Aorta (tissue), 5 donors: ENCODE measurements around the gene DHRS3. TPM values are rescaled to one million over a fixed set of nuclear protein-coding genes. Genes with fewer than 3 reads are reported as not detected.

Source experiments
- ATAC-seq: fragments of 200-7000 bp; cut with Tn5 transposase; one replicate; pipeline ENCODE4 v1.9.1; 2022; ENCODE audit warnings: moderate library complexity; ENCODE audit not compliant: low FRiP score
- DNase-seq, 2 donors: peaks; one replicate each; pipeline ENCODE4 v3.0.0-alpha.2; 2020
- H3K27ac ChIP-seq, 2 donors: one replicate each; pipeline ENCODE4 v1.5.1; 2013; ENCODE audit warnings: low read length in 2 of 2, mild to moderate bottlenecking in 2 of 2, moderate library complexity in 2 of 2, control low read depth in 1 of 2, inconsistent platforms in 1 of 2, low read depth in 1 of 2
- H3K27me3 ChIP-seq, 2 donors: one replicate each; pipeline ENCODE4 v1.6.1; 2013; ENCODE audit warnings: control low read depth in 1 of 2, low read length in 1 of 2, mild to moderate bottlenecking in 1 of 2, moderate library complexity in 1 of 2; ENCODE audit not compliant: insufficient read depth in 2 of 2, control insufficient read depth in 1 of 2
- H3K36me3 ChIP-seq, 2 donors: one replicate each; pipeline ENCODE4 v1.6.1; 2013; ENCODE audit warnings: control low read depth in 1 of 2, low read length in 1 of 2, mild to moderate bottlenecking in 1 of 2; ENCODE audit not compliant: insufficient read depth in 2 of 2, control insufficient read depth in 1 of 2
- H3K4me1 ChIP-seq, 2 donors: one replicate each; pipeline ENCODE4 v1.6.1; 2013; ENCODE audit warnings: low read length in 2 of 2, control low read depth in 1 of 2, mild to moderate bottlenecking in 1 of 2, moderate library complexity in 1 of 2; ENCODE audit not compliant: insufficient read depth in 2 of 2, control insufficient read depth in 1 of 2
- H3K4me3 ChIP-seq, 2 donors: one replicate each; pipeline ENCODE4 v1.5.1; 2013; ENCODE audit warnings: low read length in 2 of 2, control low read depth in 1 of 2, mild to moderate bottlenecking in 1 of 2
- H3K9me3 ChIP-seq: one replicate; pipeline ENCODE4 v1.6.1; 2013; ENCODE audit warnings: mild to moderate bottlenecking, low read length; ENCODE audit not compliant: control insufficient read depth
- WGBS, 2 donors: extraction: QIAGEN DNeasy Blood & Tissue Kit; methylation state at CpG; one replicate each; pipeline ENCODE4 v1.1.7; 2013; 5-methylcytosine and 5-hydroxymethylcytosine counted together
- intact Hi-C, 2 donors: fragments of 100-400 bp; cut with DNase I; formaldehyde crosslinking; loops; one replicate each; pipeline versions ENCODE4 v1.14.2 to v1.15.0; 2022
- polyA plus RNA-seq, 2 donors: library from polyadenylated mRNA; stranded (reverse); fragments of 200-250 nt; gene quantifications; one replicate each; pipeline ENCODE4 v1.2.3, GENCODE V29; 2013
- total RNA-seq, 2 donors: library from RNA; stranded (reverse); fragmentation: NEBNext Ultra II Directional; extraction: Animal tissue kit (Norgen Biotek cat#: 25700); gene quantifications; one replicate each; pipeline ENCODE4 v1.2.1, GENCODE V29; 2021
- donor health status: healthy with polysubstance abuse.
- donor health status: Bipolar disorder and iron deficiency.
- donor health status: DM: no; HTN: no; CAD: no.
- donor health status: DM: no; HTN: no; CAD: no.
- donor health status: DM: yes; HTN: yes; CAD: no.

The DHRS3 gene
- total and polyA plus RNA-seq, 4 donors, result 27.5 to 325 (median 87.3) TPM

- ATAC-seq (no peak), DNase-seq (no peak)
- no peaks in the 10 kb centered on the region for H3K9me3 ChIP-seq
- no peak overlapping the region for H3K4me3 ChIP-seq
- peak overlapping the region in 1 of 2 donors; percentile 23 for H3K27ac ChIP-seq
- 57 to 58% methylated on average over 9 of the region's 9 CpGs for WGBS, 2 donors
- no peaks in the 10 kb centered on the region for H3K36me3 ChIP-seq
- intact Hi-C loops, result no loop called here
- H3K4me1 ChIP-seq, result peaks cover 0 to 2% of the 10 kb centered on the region in 2 donors
- no peaks in the 10 kb centered on the region for H3K27me3 ChIP-seq
Measured at GRCh38 chr1:12600880-12601633, 17.0 kb downstream of the DHRS3 start.

DNA sequence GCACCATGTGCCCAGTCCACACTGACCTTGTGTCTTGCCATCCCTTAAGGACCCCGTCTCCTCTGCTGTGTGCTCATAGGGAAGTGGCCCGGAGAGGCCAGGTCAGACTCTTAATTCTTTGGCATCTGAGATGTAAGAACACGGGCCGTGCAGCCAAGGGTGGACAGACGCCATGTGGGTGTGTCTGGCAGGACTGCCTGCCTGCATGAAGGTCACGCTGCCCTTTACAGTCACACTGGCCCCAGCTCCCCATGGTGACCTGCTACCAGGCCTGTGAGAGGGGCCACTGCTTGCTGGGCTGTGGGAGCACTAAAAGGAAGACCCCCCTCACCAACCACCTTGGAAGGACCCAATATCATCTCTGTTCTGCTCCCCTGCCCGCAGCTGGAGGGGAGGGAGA lies 17.7 kb downstream of the DHRS3 start:
- WGBS, 2 donors, result 12 to 20% methylated on average over 7 of the region's 7 CpGs
- Histone ChIP-seq H3K4me3 (no peak overlapping the region), H3K36me3 (no peaks in the 10 kb centered on the region), H3K4me1 (peaks cover 0 to 2% of the 10 kb centered on the region in 2 donors), H3K27ac (peak overlapping the region in 1 of 2 donors; percentile 6), H3K27me3 (no peaks in the 10 kb centered on the region), H3K9me3 (no peaks in the 10 kb centered on the region)
- DNase-seq, result peak; percentile 84 to 94
- no peak for ATAC-seq
- intact Hi-C loops, result no loop called here

DNA sequence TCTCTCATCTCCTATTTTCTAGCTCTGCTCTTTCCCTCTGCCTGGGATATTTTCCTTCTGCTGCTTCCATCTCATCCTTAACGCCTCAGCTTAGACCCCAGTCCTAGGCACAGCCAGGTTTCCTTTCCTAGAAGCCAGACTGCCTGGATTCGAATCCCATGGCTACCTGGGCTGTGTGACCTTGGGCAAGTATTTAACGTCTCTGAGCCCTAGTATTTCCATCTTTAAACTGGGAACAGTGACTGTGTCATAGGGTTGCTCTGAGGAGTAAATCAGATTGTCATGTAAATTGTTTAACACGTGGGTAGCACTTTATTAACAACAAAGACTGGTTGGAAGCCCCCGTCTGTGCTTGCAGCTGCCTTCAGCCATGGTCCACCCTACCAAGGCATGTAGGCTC lies 18.4 kb downstream of the DHRS3 start:
- Histone ChIP-seq H3K9me3 (no peaks in the 10 kb centered on the region), H3K4me1 (peaks cover 0 to 2% of the 10 kb centered on the region in 2 donors), H3K27ac (peak overlapping the region in 1 of 2 donors; percentile 37), H3K27me3 (no peaks in the 10 kb centered on the region), H3K4me3 (no peak overlapping the region), H3K36me3 (no peaks in the 10 kb centered on the region)
- DNase-seq, result no peak
- ATAC-seq, result no peak
- intact Hi-C loops, result loop anchor here in 1 of 2 donors (10.0 kb wide), 2 partner anchors 55 to 145 kb away; no protein-coding TSS in a partner anchor
- WGBS, 2 donors, result 76 to 81% methylated on average over 5 of the region's 5 CpGs

DNA sequence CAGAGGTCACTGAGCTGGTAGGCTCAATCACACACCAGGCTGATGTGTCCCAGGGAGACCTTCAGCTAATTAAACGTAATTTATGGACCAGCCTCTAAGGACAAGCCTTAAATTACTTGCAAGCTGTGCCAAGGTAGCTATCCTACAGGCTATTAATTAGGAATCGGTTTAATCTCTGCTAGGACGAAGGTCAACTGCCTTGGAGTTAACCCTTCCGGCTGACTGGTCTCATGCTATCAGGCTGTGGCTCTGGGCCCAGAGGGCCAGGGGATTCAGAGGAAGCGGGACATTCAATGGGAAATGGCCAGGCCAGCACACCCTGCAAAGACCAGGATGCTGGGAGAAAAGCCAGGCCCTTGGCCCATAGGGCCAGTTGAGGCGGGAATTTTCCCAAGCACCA lies 19.0 kb downstream of the DHRS3 start:
- no peak overlapping the region for H3K27ac ChIP-seq
- 72 to 87% methylated on average over 6 of the region's 6 CpGs for WGBS, 2 donors

DNA sequence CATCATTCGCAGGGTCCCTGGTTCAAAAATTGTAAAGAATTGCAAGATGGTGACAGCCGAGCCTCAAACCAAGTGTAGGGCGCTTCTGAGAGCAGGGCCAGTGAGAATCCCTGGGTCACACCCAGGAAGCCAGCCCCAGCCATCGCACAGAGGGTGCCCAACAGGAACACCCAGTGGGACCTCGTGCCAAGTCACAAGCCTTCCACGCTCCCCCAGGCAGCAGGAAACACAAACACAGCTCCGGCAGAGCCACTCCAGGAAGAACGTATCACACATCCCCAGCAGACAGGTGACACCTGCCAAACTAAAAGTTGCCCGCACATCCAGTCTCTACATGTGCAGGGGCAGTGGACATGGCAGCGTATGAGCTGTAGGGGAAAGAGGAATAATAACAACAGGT lies 20.2 kb downstream of the DHRS3 start:
- peak in 1 of 2 donors; percentile 87 for DNase-seq
- peak overlapping the region in 1 of 2 donors; percentile 9 for H3K27ac ChIP-seq
- H3K4me1 ChIP-seq, result no peaks in the 10 kb centered on the region
- 48 to 58% methylated on average over 10 of the region's 10 CpGs for WGBS, 2 donors
- H3K9me3 ChIP-seq, result no peaks in the 10 kb centered on the region
- intact Hi-C loops, result loop anchor here (2.0 to 10.0 kb wide), 3 partner anchors 19 to 143 kb away; no protein-coding TSS in a partner anchor
- no peaks in the 10 kb centered on the region for H3K27me3 ChIP-seq
- H3K4me3 ChIP-seq, result no peak overlapping the region
- no peaks in the 10 kb centered on the region for H3K36me3 ChIP-seq
- ATAC-seq, result no peak

More for the DNA sequence above, 19.0 kb downstream of the DHRS3 start:
- Histone ChIP-seq H3K4me1 (peaks cover 0 to under 1% of the 10 kb centered on the region in 2 donors), H3K4me3 (no peak overlapping the region), H3K9me3 (no peaks in the 10 kb centered on the region), H3K27me3 (no peaks in the 10 kb centered on the region), H3K36me3 (no peaks in the 10 kb centered on the region)
- intact Hi-C loops, result loop anchor here in 1 of 2 donors (10.0 kb wide), 2 partner anchors 54 to 144 kb away; no protein-coding TSS in a partner anchor
- no peak for DNase-seq
- ATAC-seq, result no peak

- 2% methylated on average over 39 of the region's 39 CpGs for WGBS, 2 donors
- Histone ChIP-seq H3K27ac (peak overlapping the region; percentile 90 to 97), H3K27me3 (no peaks in the 10 kb centered on the region), H3K4me1 (no peaks in the 10 kb centered on the region), H3K36me3 (no peaks in the 10 kb centered on the region), H3K4me3 (no peak overlapping the region), H3K9me3 (no peaks in the 10 kb centered on the region)
- ATAC-seq, result peak; percentile 90
- peak; percentile 96 to 98 for DNase-seq
- intact Hi-C loops, result loop anchor here (2.0 to 10.0 kb wide), 3 partner anchors 21 to 141 kb away; no protein-coding TSS in a partner anchor
Measured at GRCh38 chr1:12596007-12596821, 21.8 kb downstream of the DHRS3 start.

- Histone ChIP-seq H3K36me3 (no peaks in the 10 kb centered on the region), H3K27ac (peak overlapping the region; percentile 87 to 97), H3K9me3 (no peaks in the 10 kb centered on the region), H3K4me3 (peak overlapping the region in 1 of 2 donors; percentile 25), H3K27me3 (no peaks in the 10 kb centered on the region), H3K4me1 (no peaks in the 10 kb centered on the region)
- ATAC-seq (no peak), DNase-seq (no peak)
- WGBS, 2 donors, result 0 to 1% methylated on average over 5 to 18 of the region's 18 CpGs
- intact Hi-C loops, result loop anchor here (2.0 to 10.0 kb wide), 4 partner anchors 21 to 141 kb away; partner anchors contain the start of gene DHRS3 (in 1 of the 2)
Measured at GRCh38 chr1:12595757-12596006, 22.3 kb downstream of the DHRS3 start.

DNA sequence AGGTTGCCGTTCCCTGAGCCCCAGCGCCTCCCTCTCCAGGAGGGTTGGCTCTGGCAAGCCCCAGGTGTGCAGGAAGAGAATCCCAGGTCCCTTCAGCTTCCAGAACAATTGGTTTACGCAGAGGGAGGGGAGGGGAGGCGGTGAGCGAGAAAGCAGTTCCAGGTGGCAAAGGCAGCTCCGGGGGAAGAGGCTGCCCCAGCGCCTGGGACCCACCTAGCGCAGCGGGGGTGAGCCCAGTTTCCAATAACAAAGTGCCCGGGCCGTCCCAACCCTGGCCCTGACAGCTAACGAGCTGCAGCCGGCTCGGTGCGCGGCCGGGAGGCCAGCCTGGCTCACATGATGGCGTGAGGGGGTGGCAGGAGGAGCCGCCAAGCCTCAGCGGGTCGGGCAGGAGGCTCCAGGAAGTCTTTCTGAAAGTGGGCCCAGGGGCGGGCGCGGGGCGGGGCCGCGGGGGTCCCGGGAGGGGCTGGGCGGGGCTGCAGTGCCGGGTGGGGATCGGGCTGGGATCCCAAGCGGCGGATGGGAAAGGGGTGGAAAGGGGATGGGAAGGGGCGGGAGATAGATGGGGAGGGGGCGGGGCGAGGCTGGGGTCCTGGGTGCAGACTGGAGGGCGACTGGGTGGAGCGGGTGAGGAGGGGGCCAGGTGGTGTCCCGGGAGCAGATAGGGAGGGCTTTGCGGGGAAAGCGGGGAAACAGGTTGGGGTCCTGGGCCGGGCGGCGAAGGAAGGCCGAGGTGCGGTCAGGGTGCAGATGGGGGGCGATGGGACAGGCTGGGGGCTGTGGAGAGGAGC lies 22.8 kb downstream of the DHRS3 start:
- H3K27ac ChIP-seq, result peak overlapping the region; percentile 87 to 97
- no peaks in the 10 kb centered on the region for H3K4me1 ChIP-seq
- H3K36me3 ChIP-seq, result no peaks in the 10 kb centered on the region
- WGBS, 2 donors, result 3 to 5% methylated on average over 42 to 47 of the region's 47 CpGs
- intact Hi-C loops, result loop anchor here (2.0 to 10.0 kb wide), 4 partner anchors 24 to 140 kb away; partner anchors contain the start of gene DHRS3 (in 1 of the 2)
- peak; percentile 65 for ATAC-seq
- peak; percentile 91 for DNase-seq
- H3K9me3 ChIP-seq, result no peaks in the 10 kb centered on the region
- H3K27me3 ChIP-seq, result no peaks in the 10 kb centered on the region
- H3K4me3 ChIP-seq, result peak overlapping the region in 1 of 2 donors; percentile 25
